ENCODE measurements around the gene DYNAP. TPM values are rescaled to one million over a fixed set of nuclear protein-coding genes. Genes with fewer than 3 reads are reported as not detected.

The DYNAP gene
- total and polyA plus RNA-seq, 10 of the 15 experiments (the other 5 are each of a cell fraction or from before 2014, with no cell fraction given), result not detected

DNA sequence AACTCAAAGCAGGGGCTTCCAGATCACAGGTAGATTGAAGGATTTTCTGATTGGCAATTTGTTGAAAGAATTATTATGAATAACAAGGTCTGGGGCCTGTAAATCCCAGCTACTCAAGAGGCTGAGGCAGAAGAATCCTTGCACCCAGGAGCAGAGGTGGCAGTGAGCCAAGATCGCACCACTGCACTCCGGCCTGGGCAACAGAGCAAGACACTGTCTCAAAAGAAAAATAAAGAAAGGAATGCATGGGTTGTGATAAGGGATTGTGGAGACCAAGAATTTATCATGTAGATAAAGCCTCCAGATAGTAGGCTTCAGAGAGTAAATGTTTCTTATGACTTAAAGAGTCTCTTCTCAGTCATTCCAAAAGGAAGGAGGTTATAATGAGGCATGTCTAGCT lies 35.8 kb upstream of the DYNAP start:
- POLR2A ChIA-PET, result interaction anchor here (0.6 kb wide), 1 partner anchor 161 kb away, joined by 8 read pairs; no protein-coding TSS in a partner anchor
- intact Hi-C loops (cut with micrococcal nuclease; ENCODE audit: unreplicated experiment), result loop anchor here (5.0 kb wide), 1 partner anchor 427 kb away; no protein-coding TSS in a partner anchor

More for the DNA sequence above, 35.8 kb upstream of the DYNAP start:
- ATAC-seq (no peak), FAIRE-seq (no peak), DNase-seq (ENCODE audit: low read depth, low spot score) (no peak)
- H3K27ac ChIP-seq (ENCODE audit: control insufficient read depth, insufficient read depth), result no peak overlapping the region
- RAD21 ChIA-PET (ENCODE audit: unreplicated experiment), result no interaction called here
- H3K79me2 ChIP-seq (ENCODE audit: control insufficient read depth, insufficient read depth, low read length), result no peaks in the 10 kb centered on the region
- in situ Hi-C loops (cut with MboI), result loop anchor here (25.0 kb wide), 1 partner anchor 432 kb away; no protein-coding TSS in a partner anchor
- H3K4me3 ChIP-seq, result no peak overlapping the region
- WGBS (ENCODE audit: insufficient coverage, insufficient replicate concordance, low lambda C conversion rate, missing lambda C conversion rate), result 46% methylated on average over 2 of the region's 2 CpGs
- no peak overlapping the region for H3K4me2 ChIP-seq (ENCODE audit: control insufficient read depth, insufficient read depth)
- H2AFZ ChIP-seq (ENCODE audit: control insufficient read depth, low read depth, low read length), result no peak overlapping the region
- no peak for TF ChIP-seq NR2C2 (IDR thresholded peaks at IDR 0.05; ENCODE audit: borderline replicate concordance, control insufficient read depth, insufficient read length, low read depth)
- no peak for TF ChIP-seq FOXM1 (IDR thresholded peaks at IDR 0.05; ENCODE audit: low read depth, low read length)
- TF ChIP-seq, protein P1, sequence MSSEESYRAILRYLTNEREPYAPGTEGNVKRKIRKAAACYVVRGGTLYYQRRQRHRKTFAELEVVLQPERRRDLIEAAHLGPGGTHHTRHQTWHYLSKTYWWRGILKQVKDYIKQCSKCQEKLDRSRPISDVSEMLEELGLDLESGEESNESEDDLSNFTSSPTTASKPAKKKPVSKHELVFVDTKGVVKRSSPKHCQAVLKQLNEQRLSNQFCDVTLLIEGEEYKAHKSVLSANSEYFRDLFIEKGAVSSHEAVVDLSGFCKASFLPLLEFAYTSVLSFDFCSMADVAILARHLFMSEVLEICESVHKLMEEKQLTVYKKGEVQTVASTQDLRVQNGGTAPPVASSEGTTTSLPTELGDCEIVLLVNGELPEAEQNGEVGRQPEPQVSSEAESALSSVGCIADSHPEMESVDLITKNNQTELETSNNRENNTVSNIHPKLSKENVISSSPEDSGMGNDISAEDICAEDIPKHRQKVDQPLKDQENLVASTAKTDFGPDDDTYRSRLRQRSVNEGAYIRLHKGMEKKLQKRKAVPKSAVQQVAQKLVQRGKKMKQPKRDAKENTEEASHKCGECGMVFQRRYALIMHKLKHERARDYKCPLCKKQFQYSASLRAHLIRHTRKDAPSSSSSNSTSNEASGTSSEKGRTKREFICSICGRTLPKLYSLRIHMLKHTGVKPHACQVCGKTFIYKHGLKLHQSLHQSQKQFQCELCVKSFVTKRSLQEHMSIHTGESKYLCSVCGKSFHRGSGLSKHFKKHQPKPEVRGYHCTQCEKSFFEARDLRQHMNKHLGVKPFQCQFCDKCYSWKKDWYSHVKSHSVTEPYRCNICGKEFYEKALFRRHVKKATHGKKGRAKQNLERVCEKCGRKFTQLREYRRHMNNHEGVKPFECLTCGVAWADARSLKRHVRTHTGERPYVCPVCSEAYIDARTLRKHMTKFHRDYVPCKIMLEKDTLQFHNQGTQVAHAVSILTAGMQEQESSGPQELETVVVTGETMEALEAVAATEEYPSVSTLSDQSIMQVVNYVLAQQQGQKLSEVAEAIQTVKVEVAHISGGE (CRISPR knock-in tag; IDR thresholded peaks at IDR 0.05), result no peak
- TF ChIP-seq IKZF1 (conservative IDR thresholded peaks at IDR 0.05), result no peak
- no peak for TF ChIP-seq MEF2B (IDR thresholded peaks at IDR 0.05; ENCODE audit: partially characterized antibody, poor library complexity, severe bottlenecking)
- TF ChIP-seq PBX3 (IDR thresholded peaks at IDR 0.05; ENCODE audit: insufficient replicate concordance, low read depth, low read length), result no peak
- no peak for TF ChIP-seq PAX5 (IDR thresholded peaks at IDR 0.05; ENCODE audit: borderline replicate concordance, low read depth, low read length)
- no peak for TF ChIP-seq MTA3 (IDR thresholded peaks at IDR 0.05; ENCODE audit: borderline replicate concordance, low read length)
- no peak for TF ChIP-seq MTA2 (IDR thresholded peaks at IDR 0.05; ENCODE audit: low read depth)
- TF ChIP-seq, protein P2, sequence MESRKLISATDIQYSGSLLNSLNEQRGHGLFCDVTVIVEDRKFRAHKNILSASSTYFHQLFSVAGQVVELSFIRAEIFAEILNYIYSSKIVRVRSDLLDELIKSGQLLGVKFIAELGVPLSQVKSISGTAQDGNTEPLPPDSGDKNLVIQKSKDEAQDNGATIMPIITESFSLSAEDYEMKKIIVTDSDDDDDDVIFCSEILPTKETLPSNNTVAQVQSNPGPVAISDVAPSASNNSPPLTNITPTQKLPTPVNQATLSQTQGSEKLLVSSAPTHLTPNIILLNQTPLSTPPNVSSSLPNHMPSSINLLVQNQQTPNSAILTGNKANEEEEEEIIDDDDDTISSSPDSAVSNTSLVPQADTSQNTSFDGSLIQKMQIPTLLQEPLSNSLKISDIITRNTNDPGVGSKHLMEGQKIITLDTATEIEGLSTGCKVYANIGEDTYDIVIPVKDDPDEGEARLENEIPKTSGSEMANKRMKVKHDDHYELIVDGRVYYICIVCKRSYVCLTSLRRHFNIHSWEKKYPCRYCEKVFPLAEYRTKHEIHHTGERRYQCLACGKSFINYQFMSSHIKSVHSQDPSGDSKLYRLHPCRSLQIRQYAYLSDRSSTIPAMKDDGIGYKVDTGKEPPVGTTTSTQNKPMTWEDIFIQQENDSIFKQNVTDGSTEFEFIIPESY (IDR thresholded peaks at IDR 0.05), result no peak
- TF ChIP-seq ESRRA (IDR thresholded peaks at IDR 0.05; ENCODE audit: low read length), result no peak
- TF ChIP-seq ZNF274 (IDR thresholded peaks at IDR 0.05; ENCODE audit: insufficient read depth, insufficient read length), result no peak
- TF ChIP-seq BCL3 (IDR thresholded peaks at IDR 0.05; ENCODE audit: borderline replicate concordance, insufficient read depth, low read depth, low read length, poor library complexity, severe bottlenecking), result no peak
- no peak for TF ChIP-seq STAT3 (IDR thresholded peaks at IDR 0.05; ENCODE audit: low read depth, low read length)
- H3K36me3 ChIP-seq (ENCODE audit: control insufficient read depth in 2 of 2, insufficient read depth in 2 of 2, low read length in 1 of 2), result no peaks in the 10 kb centered on the region
- H3K9ac ChIP-seq (ENCODE audit: control insufficient read depth, insufficient read depth, low read length), result no peak overlapping the region
- H3K9me3 ChIP-seq (replicated peaks; ENCODE audit: control insufficient read depth, insufficient read depth, low read length), result no peaks in the 10 kb centered on the region
- H3K4me1 ChIP-seq (ENCODE audit: control insufficient read depth, insufficient read depth, low read length), result no peaks in the 10 kb centered on the region
- H3K27me3 ChIP-seq (replicated peaks in 1 of 2; ENCODE audit: control insufficient read depth in 2 of 2, insufficient read depth in 2 of 2, low read length in 1 of 2), result no peaks in the 10 kb centered on the region; a peak in 1 of 4 replicates
- H4K20me1 ChIP-seq (ENCODE audit: control insufficient read depth, insufficient read depth), result no peaks in the 10 kb centered on the region
- CTCF ChIA-PET, result interaction anchor here (1.4 kb wide), 1 partner anchor 428 kb away, joined by 6 read pairs; no protein-coding TSS in a partner anchor
- SMC1A ChIA-PET (ENCODE audit: uncharacterized antibody, unreplicated experiment), result interaction anchor here (0.5 to 1.0 kb wide), 2 partner anchors 105 to 1786 kb away, joined by 3 read pairs; no protein-coding TSS in a partner anchor
- no TSS peak for BruUV-seq (replicated peaks)
